ENCODE measurements around the gene LMX1B.

DNA sequence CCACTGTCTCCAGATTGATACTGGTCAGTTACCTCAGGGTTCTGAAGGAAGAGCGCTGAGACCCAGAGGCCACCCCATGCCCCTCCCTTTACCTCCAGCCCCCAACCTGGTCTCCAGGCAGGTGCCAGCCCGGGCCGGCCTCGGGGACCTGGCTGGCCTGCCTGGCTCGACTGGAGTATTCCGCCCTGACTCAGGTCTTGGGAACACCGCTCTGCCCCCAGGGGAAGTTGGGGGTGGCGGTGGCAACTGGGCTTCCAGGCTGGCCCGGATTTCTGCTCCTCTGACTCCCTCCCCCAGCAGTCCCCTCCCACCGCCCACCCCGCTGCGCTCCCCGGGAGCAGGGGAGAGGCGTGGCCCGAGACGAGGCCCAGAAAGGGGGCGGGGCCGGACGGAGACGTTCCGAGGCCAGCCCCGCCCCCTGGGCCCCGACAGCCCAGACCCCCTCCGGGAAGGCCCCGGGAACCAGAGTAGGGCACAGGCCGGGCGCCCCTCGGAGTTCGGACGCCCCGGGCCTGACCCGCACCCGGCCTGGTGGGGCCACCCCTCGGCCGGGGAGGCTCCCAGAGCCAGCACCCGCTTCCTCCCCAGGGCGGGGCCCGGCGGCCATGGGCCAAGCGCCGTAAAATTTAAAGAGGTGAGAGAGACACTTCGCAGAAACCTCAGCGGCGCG is 108.7 kb downstream of the LMX1B start:
- TF ChIP-seq POLR2A (IDR thresholded peaks at IDR 0.05) = no peak
- TF ChIP-seq, protein P1, sequence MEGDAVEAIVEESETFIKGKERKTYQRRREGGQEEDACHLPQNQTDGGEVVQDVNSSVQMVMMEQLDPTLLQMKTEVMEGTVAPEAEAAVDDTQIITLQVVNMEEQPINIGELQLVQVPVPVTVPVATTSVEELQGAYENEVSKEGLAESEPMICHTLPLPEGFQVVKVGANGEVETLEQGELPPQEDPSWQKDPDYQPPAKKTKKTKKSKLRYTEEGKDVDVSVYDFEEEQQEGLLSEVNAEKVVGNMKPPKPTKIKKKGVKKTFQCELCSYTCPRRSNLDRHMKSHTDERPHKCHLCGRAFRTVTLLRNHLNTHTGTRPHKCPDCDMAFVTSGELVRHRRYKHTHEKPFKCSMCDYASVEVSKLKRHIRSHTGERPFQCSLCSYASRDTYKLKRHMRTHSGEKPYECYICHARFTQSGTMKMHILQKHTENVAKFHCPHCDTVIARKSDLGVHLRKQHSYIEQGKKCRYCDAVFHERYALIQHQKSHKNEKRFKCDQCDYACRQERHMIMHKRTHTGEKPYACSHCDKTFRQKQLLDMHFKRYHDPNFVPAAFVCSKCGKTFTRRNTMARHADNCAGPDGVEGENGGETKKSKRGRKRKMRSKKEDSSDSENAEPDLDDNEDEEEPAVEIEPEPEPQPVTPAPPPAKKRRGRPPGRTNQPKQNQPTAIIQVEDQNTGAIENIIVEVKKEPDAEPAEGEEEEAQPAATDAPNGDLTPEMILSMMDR (IDR thresholded peaks at IDR 0.05) = no peak
